ENCODE measurements around the gene MYNN. TPM values are rescaled to one million over a fixed set of nuclear protein-coding genes. Genes with fewer than 3 reads are reported as not detected.
A peak's percentile ranks its signal among the peaks of the same experiment; 100 is the strongest.

MYNN gene
- total RNA-seq, 1 donor from 2014 or later, result 31.6 TPM

GRCh38 chr3:169809230-169809795 lies 36.1 kb downstream of the MYNN start:
- FAIRE-seq, result no peak
- no peak for DNase-seq (ENCODE audit: low read depth)
- no peak for TF ChIP-seq CTCF (IDR thresholded peaks at IDR 0.05; ENCODE audit: insufficient read depth, low read length, severe bottlenecking)

GRCh38 chr3:169811631-169812331 lies 38.6 kb downstream of the MYNN start:
- H3K4me3 ChIP-seq (ENCODE audit: low read depth, low read length), result peak overlapping the region; percentile 46
- H3K27me3 ChIP-seq (ENCODE audit: control insufficient read depth, insufficient read depth, low read length), result no peaks in the 10 kb centered on the region
- peak; percentile 78 for DNase-seq (ENCODE audit: low read depth)
- H3K36me3 ChIP-seq (ENCODE audit: control insufficient read depth, insufficient read depth, low read length), result no peaks in the 10 kb centered on the region
- no peak for FAIRE-seq
- TF ChIP-seq CTCF (IDR thresholded peaks at IDR 0.05; ENCODE audit: insufficient read depth, low read length, severe bottlenecking), result no peak

More at GRCh38 chr3:169809230-169809795, 36.1 kb downstream of the MYNN start:
- Histone ChIP-seq H3K27me3 (ENCODE audit: control insufficient read depth, insufficient read depth, low read length) (no peaks in the 10 kb centered on the region), H3K36me3 (ENCODE audit: control insufficient read depth, insufficient read depth, low read length) (no peaks in the 10 kb centered on the region), H3K4me3 (ENCODE audit: low read depth, low read length) (no peak overlapping the region)

- DNase-seq (ENCODE audit: low read depth) (peak; percentile 25), FAIRE-seq (no peak)
- TF ChIP-seq CTCF (IDR thresholded peaks at IDR 0.05; ENCODE audit: insufficient read depth, low read length, severe bottlenecking), result no peak
- no peaks in the 10 kb centered on the region for H3K27me3 ChIP-seq (ENCODE audit: control insufficient read depth, insufficient read depth, low read length)
- peak within 1 kb of the TSS; percentile 46 for H3K4me3 ChIP-seq (ENCODE audit: low read depth, low read length)
- H3K36me3 ChIP-seq (ENCODE audit: control insufficient read depth, insufficient read depth, low read length), result no peaks in the 10 kb centered on the region
Observed at GRCh38 chr3:169812332-169813235, 39.4 kb downstream of the MYNN start, which contains the start of the genes LRRC34 and LRRIQ4. LRRC34 (minus strand) TSS chr3:169812904; CDS start chr3:169812548, 356 bp downstream. LRRIQ4 (plus strand) TSS chr3:169812870; CDS start chr3:169821922, 9,052 bp downstream.

GRCh38 chr3:169813278-169813677 lies 40.1 kb downstream of the MYNN start:
- TF ChIP-seq CTCF (IDR thresholded peaks at IDR 0.05; ENCODE audit: insufficient read depth, low read length, severe bottlenecking), result no peak
- DNase-seq (ENCODE audit: low read depth) (no peak), FAIRE-seq (no peak)
- no peaks in the 10 kb centered on the region for H3K36me3 ChIP-seq (ENCODE audit: control insufficient read depth, insufficient read depth, low read length)
- no peak overlapping the region for H3K4me3 ChIP-seq (ENCODE audit: low read depth, low read length)
- no peaks in the 10 kb centered on the region for H3K27me3 ChIP-seq (ENCODE audit: control insufficient read depth, insufficient read depth, low read length)

GRCh38 chr3:169813757-169814517 lies 40.7 kb downstream of the MYNN start:
- Histone ChIP-seq H3K4me3 (ENCODE audit: low read depth, low read length) (no peak overlapping the region), H3K36me3 (ENCODE audit: control insufficient read depth, insufficient read depth, low read length) (no peaks in the 10 kb centered on the region), H3K27me3 (ENCODE audit: control insufficient read depth, insufficient read depth, low read length) (no peaks in the 10 kb centered on the region)
- peak; percentile 24 for TF ChIP-seq CTCF (IDR thresholded peaks at IDR 0.05; ENCODE audit: insufficient read depth, low read length, severe bottlenecking)
- DNase-seq (ENCODE audit: low read depth), result no peak
- no peak for FAIRE-seq

Measured in bronchial epithelial cell (primary cell).